ENCODE measurements around the gene SLC7A4. TPM values are rescaled to one million over a fixed set of nuclear protein-coding genes. Genes with fewer than 3 reads are reported as not detected.

The SLC7A4 gene
- polyA plus RNA-seq, 3 donors, result 0.94 to 1.5 (median 1.4) TPM

GRCh38 chr22:21000207-21000986 is 32.0 kb downstream of the SLC7A4 start:
- DNase-seq (ENCODE audit: low read depth in 3 of 3, low spot score in 2 of 3), result no peak

GRCh38 chr22:20999350-21000206 is 32.8 kb downstream of the SLC7A4 start:
- no peak for DNase-seq (ENCODE audit: low read depth in 3 of 3, low spot score in 2 of 3)

GRCh38 chr22:20998411-20999336 is 33.7 kb downstream of the SLC7A4 start:
- DNase-seq (ENCODE audit: low read depth in 3 of 3, low spot score in 2 of 3), result no peak

- no peak for DNase-seq (ENCODE audit: low read depth in 3 of 3, low spot score in 2 of 3)
Measured at GRCh38 chr22:20997536-20998257, 34.7 kb downstream of the SLC7A4 start.

- no peak for DNase-seq (ENCODE audit: low read depth in 3 of 3, low spot score in 2 of 3)
Measured at GRCh38 chr22:20996598-20997535, 35.5 kb downstream of the SLC7A4 start.

GRCh38 chr22:20996031-20996410 is 36.3 kb downstream of the SLC7A4 start:
- DNase-seq (ENCODE audit: low read depth in 3 of 3, low spot score in 2 of 3), result no peak

- DNase-seq (ENCODE audit: low read depth in 3 of 3, low spot score in 2 of 3), result no peak
Measured at GRCh38 chr22:20995329-20996030, 36.9 kb downstream of the SLC7A4 start.

GRCh38 chr22:20994902-20995241 is 37.5 kb downstream of the SLC7A4 start:
- no peak for DNase-seq (ENCODE audit: low read depth in 3 of 3, low spot score in 2 of 3)

- no peak for DNase-seq (ENCODE audit: low read depth in 3 of 3, low spot score in 2 of 3)
Measured at GRCh38 chr22:20994128-20994901, 38.0 kb downstream of the SLC7A4 start.

GRCh38 chr22:20993304-20994127 is 38.8 kb downstream of the SLC7A4 start:
- DNase-seq (ENCODE audit: low read depth in 3 of 3, low spot score in 2 of 3), result no peak

GRCh38 chr22:20992456-20993303 is 39.7 kb downstream of the SLC7A4 start:
- DNase-seq (ENCODE audit: low read depth in 3 of 3, low spot score in 2 of 3), result no peak

GRCh38 chr22:20992056-20992442 is 40.3 kb downstream of the SLC7A4 start:
- DNase-seq (ENCODE audit: low read depth in 3 of 3, low spot score in 2 of 3), result no peak

- no peak for DNase-seq (ENCODE audit: low read depth in 3 of 3, low spot score in 2 of 3)
Measured at GRCh38 chr22:20991252-20992055, 40.9 kb downstream of the SLC7A4 start.

GRCh38 chr22:20990184-20991180 is 41.9 kb downstream of the SLC7A4 start:
- DNase-seq (ENCODE audit: low read depth in 3 of 3, low spot score in 2 of 3), result no peak

Data from right renal cortex interstitium (tissue), 3 donors.